Muscle layer of duodenum (tissue), 2 donors: ENCODE measurements around the gene PTPN12.

Source experiments
- H3K27ac ChIP-seq: one replicate; pipeline ENCODE4 v1.7.0; 2013; ENCODE audit warnings: mild to moderate bottlenecking, low read length
- H3K27me3 ChIP-seq: one replicate; pipeline ENCODE4 v1.7.0; 2013; ENCODE audit warnings: low read depth, mild to moderate bottlenecking, control low read depth, low read length
- H3K36me3 ChIP-seq, 2 donors: one replicate each; pipeline ENCODE4 v1.7.0; 2013; ENCODE audit warnings: low read length in 2 of 2, control low read depth in 1 of 2, mild to moderate bottlenecking in 1 of 2; ENCODE audit not compliant: insufficient read depth in 2 of 2, control insufficient read depth in 1 of 2
- H3K4me1 ChIP-seq, 2 donors: one replicate each; pipeline ENCODE4 v1.7.0; 2013; ENCODE audit warnings: low read length in 2 of 2, mild to moderate bottlenecking in 2 of 2, control low read depth in 1 of 2, moderate library complexity in 1 of 2; ENCODE audit not compliant: insufficient read depth in 2 of 2, control insufficient read depth in 1 of 2
- H3K4me3 ChIP-seq, 2 donors: one replicate each; pipeline ENCODE4 v1.7.0; 2013; ENCODE audit warnings: low read length in 2 of 2, low read depth in 1 of 2, mild to moderate bottlenecking in 1 of 2
- H3K9me3 ChIP-seq, 2 donors: one replicate each; pipeline ENCODE4 v1.7.0; 2013; ENCODE audit warnings: low read length in 2 of 2, control low read depth in 1 of 2, mild to moderate bottlenecking in 1 of 2; ENCODE audit not compliant: control insufficient read depth in 1 of 2
- donor health status: healthy.

PTPN12 gene

DNA sequence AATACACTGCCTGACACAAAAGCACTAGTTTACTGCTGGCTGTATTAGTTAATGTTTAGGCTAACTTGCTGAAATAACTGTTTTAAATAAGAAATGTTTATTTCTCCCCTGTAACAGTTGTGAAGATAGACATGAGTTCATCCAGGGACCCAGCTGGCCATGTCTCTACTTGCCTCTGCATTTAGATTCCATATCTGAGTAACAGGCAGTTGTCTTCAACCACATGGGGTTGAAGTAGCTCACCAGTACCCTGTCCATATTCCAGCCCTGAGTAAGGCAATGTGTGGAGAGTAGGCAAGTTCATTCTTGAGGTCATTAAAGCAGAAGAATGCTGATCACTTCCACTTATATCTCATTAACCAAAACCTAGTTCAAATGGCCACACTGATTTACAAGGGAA lies 128.1 kb downstream of the PTPN12 start:
- Histone ChIP-seq H3K27me3 (no peaks in the 10 kb centered on the region), H3K27ac (no peak overlapping the region), H3K4me3 (no peak overlapping the region), H3K9me3 (no peaks in the 10 kb centered on the region), H3K4me1 (no peaks in the 10 kb centered on the region), H3K36me3 (no peaks in the 10 kb centered on the region)

DNA sequence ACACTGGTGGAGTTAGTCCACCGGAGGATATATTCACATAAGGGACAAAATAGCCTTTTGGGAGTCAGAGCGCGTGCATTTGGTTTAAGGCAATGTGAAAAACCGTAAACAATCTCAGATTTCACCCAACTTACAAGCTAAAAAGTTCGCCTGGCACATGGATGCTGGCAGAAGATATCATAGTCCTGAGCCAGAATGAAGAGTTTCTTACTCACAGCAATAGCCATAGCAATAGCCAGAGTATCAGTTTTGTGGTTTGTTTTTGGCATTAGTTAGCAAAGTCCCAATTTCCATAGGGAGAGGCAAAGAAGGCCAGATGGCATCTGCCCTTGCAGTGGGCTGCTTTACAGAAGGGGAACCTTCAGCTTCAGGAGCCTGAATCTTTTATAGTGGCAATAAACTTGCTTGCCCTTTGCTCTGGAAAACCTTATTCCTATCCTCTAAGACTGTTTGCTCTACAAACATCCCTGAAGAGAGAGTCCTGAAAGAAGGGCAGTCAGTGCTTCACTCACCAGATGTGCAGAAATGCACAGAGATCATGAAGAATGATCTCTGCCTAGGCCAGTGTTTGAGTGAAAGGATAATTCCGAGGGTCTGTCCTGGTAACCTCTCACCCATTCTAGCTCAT lies 130.5 kb downstream of the PTPN12 start:
- Histone ChIP-seq H3K36me3 (no peaks in the 10 kb centered on the region), H3K4me1 (no peaks in the 10 kb centered on the region), H3K27me3 (no peaks in the 10 kb centered on the region), H3K9me3 (no peaks in the 10 kb centered on the region), H3K4me3 (no peak overlapping the region), H3K27ac (no peak overlapping the region)

DNA sequence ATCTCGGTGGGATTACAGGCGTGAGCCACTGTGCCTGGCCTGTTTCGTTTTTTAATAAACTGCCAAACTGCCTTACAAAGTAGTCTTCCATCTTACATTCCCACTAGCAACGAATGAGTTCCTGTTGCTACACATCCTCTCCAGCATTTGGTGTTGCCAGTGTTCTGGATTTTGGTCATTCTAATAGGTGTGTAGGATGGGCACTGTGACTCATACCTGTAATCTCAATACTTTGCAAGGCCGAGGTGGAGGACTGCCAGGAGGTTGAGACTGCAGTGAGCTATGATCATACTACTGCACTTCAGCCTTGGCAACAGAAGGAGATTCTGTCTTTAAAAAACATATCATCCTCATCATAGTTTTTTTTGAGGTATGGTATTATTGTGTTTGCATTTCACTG lies 137.8 kb downstream of the PTPN12 start:
- Histone ChIP-seq H3K27ac (no peak overlapping the region), H3K9me3 (no peaks in the 10 kb centered on the region), H3K4me1 (no peaks in the 10 kb centered on the region), H3K27me3 (no peaks in the 10 kb centered on the region), H3K4me3 (no peak overlapping the region), H3K36me3 (no peaks in the 10 kb centered on the region)

DNA sequence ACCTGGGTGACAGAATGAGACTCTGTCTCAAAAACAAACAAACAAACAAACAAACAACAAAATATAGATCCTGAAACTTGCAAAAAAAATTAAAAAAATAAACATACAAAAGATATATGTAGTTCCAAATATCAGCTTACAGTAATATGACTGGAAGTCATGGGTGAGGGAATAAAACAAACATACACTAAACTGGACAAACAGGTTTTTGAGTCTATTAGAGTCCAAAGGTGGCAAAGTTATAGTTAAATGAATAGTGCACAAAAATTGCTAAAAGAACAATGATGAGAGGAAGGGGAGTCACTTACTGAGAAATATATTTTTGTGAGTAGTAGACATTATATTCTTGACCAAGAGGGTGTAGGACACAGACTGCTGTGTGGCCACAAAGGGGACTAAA lies 142.5 kb downstream of the PTPN12 start:
- Histone ChIP-seq H3K9me3 (no peaks in the 10 kb centered on the region), H3K36me3 (peaks cover 0 to 8% of the 10 kb centered on the region in 2 donors), H3K27me3 (no peaks in the 10 kb centered on the region), H3K4me1 (no peaks in the 10 kb centered on the region), H3K27ac (no peak overlapping the region), H3K4me3 (no peak overlapping the region)

DNA sequence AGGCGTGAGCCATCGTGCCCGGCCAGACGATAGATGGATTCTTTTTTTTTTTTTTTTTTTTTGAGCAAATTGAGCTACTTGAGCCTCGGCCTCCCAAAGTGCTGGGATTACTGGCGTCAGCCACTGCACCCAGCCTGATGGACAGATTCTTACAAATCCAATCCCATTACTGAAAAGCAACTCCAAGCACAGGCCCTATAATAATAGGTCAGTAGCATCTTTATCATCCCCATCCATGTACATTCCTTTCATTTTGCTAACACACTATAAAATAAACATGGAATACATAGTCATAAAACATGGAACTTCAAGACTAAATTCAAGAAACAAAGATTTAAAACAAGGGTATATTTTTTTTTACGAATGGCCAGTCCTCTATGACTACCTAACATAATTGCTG lies 143.2 kb downstream of the PTPN12 start:
- H3K27me3 ChIP-seq = no peaks in the 10 kb centered on the region
- H3K27ac ChIP-seq = no peak overlapping the region
- H3K36me3 ChIP-seq = peaks cover 0 to 8% of the 10 kb centered on the region in 2 donors
- peaks cover 0 to under 1% of the 10 kb centered on the region in 2 donors for H3K4me1 ChIP-seq
- H3K9me3 ChIP-seq = no peaks in the 10 kb centered on the region
- no peak overlapping the region for H3K4me3 ChIP-seq

DNA sequence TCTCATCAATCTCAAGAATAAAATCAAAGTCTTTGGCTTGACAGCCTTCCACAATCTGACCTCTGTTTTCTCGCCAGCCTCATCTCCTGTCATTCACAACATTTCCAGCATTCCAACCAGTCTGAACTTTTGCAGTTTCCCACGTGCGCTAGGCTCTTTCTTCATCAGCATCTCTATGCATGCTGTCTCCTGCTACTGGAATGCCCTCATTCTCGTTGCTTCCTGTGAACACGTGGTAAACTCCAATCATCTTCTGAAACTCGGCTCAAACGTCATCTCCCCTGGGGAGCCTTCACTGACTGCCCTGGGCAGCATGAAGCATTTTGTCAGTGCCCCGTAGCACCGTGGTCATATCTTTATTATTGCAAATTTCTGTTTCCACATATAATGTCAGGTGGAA lies 146.9 kb downstream of the PTPN12 start:
- no peak overlapping the region for H3K27ac ChIP-seq
- H3K9me3 ChIP-seq = no peaks in the 10 kb centered on the region
- no peak overlapping the region for H3K4me3 ChIP-seq
- peaks cover 0 to 13% of the 10 kb centered on the region in 2 donors for H3K36me3 ChIP-seq
- H3K27me3 ChIP-seq = no peaks in the 10 kb centered on the region
- H3K4me1 ChIP-seq = peaks cover 8 to 10% of the 10 kb centered on the region in 2 donors

DNA sequence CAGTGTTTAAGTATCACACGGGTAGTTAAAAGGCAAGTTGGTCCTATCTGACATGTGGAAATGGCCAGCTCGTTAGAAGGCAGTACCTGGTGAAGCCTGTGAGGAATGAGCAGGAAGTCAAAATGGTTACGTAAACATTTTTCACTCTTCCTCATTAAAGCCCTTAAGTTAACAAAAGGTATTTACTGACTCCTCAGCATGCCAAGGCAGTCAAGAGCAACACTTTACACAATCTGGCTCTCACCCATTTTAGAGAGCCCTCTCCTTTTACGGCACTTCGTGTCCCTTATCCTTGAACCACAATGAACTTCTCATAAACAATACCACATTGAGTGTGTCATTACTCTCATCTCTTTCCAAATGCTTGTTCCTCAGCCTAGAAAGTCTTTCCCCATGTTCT lies 148.1 kb downstream of the PTPN12 start:
- Histone ChIP-seq H3K9me3 (no peaks in the 10 kb centered on the region), H3K36me3 (peaks cover 0 to 13% of the 10 kb centered on the region in 2 donors), H3K4me3 (no peak overlapping the region), H3K27me3 (no peaks in the 10 kb centered on the region), H3K4me1 (peaks cover 8 to 10% of the 10 kb centered on the region in 2 donors), H3K27ac (peak overlapping the region; percentile 26)

DNA sequence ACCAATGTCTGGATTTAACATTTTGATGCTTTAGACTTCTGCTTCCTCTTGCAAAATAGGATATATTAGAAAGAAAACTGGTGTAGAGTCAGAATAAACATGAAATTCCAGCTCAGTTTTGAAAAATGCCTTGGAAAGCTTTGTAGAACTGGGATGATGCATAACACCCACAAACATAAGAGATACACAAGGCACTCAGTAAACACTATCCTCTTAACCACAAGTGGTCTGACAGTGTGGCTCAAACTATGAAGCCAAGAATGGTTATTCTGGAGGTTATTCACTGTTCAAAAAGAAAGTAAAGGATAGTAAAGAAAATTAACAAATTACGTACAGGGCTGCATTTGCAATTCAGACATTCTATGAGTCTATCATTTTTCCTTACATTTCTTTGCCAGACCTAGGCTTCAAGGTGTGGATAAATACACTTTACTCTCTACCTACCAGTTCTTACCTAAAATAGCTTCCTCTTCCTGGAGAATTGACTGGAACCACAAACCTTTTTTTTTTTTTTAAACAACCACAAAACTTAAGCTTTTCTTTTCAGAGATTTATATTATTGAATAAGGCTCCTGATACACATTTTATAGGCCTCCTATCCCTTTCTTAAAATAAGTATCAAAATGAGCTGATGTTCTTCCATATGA lies 150.1 kb downstream of the PTPN12 start:
- peaks cover 8 to 10% of the 10 kb centered on the region in 2 donors for H3K4me1 ChIP-seq
- no peaks in the 10 kb centered on the region for H3K27me3 ChIP-seq
- peaks cover 0 to 13% of the 10 kb centered on the region in 2 donors for H3K36me3 ChIP-seq
- H3K27ac ChIP-seq = no peak overlapping the region
- no peak overlapping the region for H3K4me3 ChIP-seq
- no peaks in the 10 kb centered on the region for H3K9me3 ChIP-seq

DNA sequence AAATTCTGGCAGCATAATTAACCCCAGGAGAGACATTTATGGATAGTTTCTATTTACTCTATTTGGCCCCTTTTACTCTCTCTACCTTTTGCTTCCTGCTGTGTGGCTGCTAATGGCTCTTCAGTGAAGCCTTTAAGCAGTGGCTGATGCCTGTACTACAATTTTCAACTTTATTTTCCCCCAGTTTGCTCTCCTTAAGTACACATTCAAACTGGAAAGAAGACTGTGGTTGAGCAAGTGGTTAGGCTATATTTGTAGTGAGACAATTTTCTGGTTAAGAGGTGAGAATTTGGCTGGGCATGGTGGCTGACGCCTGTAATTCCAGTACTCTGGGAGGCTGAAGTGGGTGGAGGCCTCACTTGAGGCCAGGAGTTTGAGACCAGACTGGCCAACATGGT lies 150.7 kb downstream of the PTPN12 start:
- peaks cover 0 to 9% of the 10 kb centered on the region in 2 donors for H3K36me3 ChIP-seq
- no peak overlapping the region for H3K4me3 ChIP-seq
- no peak overlapping the region for H3K27ac ChIP-seq
- H3K27me3 ChIP-seq = no peaks in the 10 kb centered on the region
- H3K9me3 ChIP-seq = no peaks in the 10 kb centered on the region
- peaks cover 8 to 10% of the 10 kb centered on the region in 2 donors for H3K4me1 ChIP-seq
